Activated B cell treated with CpG ODN at 0.5 μM for 24 hours (primary cell): Measurements from ENCODE around the gene RAB4A. TPM values are rescaled to one million over a fixed set of nuclear protein-coding genes. Genes with fewer than 3 reads are reported as not detected.

ENCODE experiments used
- ATAC-seq: fragments of 200-7000 bp; cut with Tn5 transposase; one replicate; pipeline ENCODE4 v1.10.0; 2021; ENCODE audit warnings: low read depth, mild to moderate bottlenecking, moderate library complexity
- CTCF ChIA-PET: fragments of 350-600 bp; sonication (Branson Sonifier 250); formaldehyde crosslinking; loops from one replicate; lab custom pipeline; 2021; ENCODE audit warnings: antibody characterized with exemption; lab: Charles Lee
- POLR2A ChIA-PET: fragments of 350-600 bp; sonication (Branson Sonifier 250); formaldehyde crosslinking; loops from one replicate; lab custom pipeline; 2021; ENCODE audit warnings: antibody characterized with exemption; lab: Charles Lee
- DNase-seq: peaks from one replicate; pipeline ENCODE4 v3.0.0; 2022
- H3K27ac Mint-ChIP-seq: one replicate; pipeline ENCODE4 v1.8.0; 2020; ENCODE audit warnings: mixed read lengths
- H3K27me3 Mint-ChIP-seq: one replicate; pipeline ENCODE4 v1.8.0; 2021; ENCODE audit warnings: mixed read lengths
- H3K36me3 Mint-ChIP-seq: one replicate; pipeline ENCODE4 v1.8.0; 2021; ENCODE audit warnings: low read depth, mixed read lengths
- H3K4me1 Mint-ChIP-seq: one replicate; pipeline ENCODE4 v1.8.0; 2021; ENCODE audit warnings: mixed read lengths
- H3K4me3 Mint-ChIP-seq: one replicate; pipeline ENCODE4 v1.8.0; 2020; ENCODE audit warnings: mild to moderate bottlenecking, mixed read lengths
- H3K9me3 Mint-ChIP-seq: one replicate; pipeline ENCODE4 v1.8.0; 2020; ENCODE audit warnings: mixed read lengths
- intact Hi-C: fragments of 100-400 bp; cut with micrococcal nuclease; formaldehyde crosslinking; loops from one replicate; pipeline ENCODE4 v1.15.1; 2024
- total RNA-seq: library from RNA; stranded (reverse); gene quantifications from 2 replicates; pipeline ENCODE4 v1.2.3, GENCODE V29; 2022
- TF ChIP-seq, protein P1 (sequence below): fragments of 200-600 bp; IDR thresholded peaks from one replicate; pipeline ENCODE4 v1.8.0; 2022; ENCODE audit warnings: antibody characterized with exemption, mild to moderate bottlenecking

The RAB4A gene
- total RNA-seq, 1 donor from 2014 or later, result 42.3 TPM

- Mint-ChIP-seq H3K4me1 (peaks cover 8% of the 10 kb centered on the region), H3K27me3 (peaks cover 53% of the 10 kb centered on the region), H3K27ac (no peak overlapping the region), H3K9me3 (no peaks in the 10 kb centered on the region), H3K4me3 (no peak overlapping the region), H3K36me3 (no peaks in the 10 kb centered on the region)
- CTCF ChIA-PET, result interaction anchor here (1.1 to 7.2 kb wide), 4 partner anchors 538 to 729 kb away, joined by 4 to 67 read pairs (median 6); no protein-coding TSS in a partner anchor
- ATAC-seq, result no peak
- intact Hi-C loops, result loop anchor here (10.0 kb wide), 1 partner anchor 1745 kb away; no protein-coding TSS in a partner anchor
- no peak for DNase-seq
- POLR2A ChIA-PET, result no interaction called here
- TF ChIP-seq, protein P1, sequence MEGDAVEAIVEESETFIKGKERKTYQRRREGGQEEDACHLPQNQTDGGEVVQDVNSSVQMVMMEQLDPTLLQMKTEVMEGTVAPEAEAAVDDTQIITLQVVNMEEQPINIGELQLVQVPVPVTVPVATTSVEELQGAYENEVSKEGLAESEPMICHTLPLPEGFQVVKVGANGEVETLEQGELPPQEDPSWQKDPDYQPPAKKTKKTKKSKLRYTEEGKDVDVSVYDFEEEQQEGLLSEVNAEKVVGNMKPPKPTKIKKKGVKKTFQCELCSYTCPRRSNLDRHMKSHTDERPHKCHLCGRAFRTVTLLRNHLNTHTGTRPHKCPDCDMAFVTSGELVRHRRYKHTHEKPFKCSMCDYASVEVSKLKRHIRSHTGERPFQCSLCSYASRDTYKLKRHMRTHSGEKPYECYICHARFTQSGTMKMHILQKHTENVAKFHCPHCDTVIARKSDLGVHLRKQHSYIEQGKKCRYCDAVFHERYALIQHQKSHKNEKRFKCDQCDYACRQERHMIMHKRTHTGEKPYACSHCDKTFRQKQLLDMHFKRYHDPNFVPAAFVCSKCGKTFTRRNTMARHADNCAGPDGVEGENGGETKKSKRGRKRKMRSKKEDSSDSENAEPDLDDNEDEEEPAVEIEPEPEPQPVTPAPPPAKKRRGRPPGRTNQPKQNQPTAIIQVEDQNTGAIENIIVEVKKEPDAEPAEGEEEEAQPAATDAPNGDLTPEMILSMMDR, result no peak
These were observed 41.2 kb upstream of the RAB4A start for GRCh38 chr1:229229721-229230139.

DNA sequence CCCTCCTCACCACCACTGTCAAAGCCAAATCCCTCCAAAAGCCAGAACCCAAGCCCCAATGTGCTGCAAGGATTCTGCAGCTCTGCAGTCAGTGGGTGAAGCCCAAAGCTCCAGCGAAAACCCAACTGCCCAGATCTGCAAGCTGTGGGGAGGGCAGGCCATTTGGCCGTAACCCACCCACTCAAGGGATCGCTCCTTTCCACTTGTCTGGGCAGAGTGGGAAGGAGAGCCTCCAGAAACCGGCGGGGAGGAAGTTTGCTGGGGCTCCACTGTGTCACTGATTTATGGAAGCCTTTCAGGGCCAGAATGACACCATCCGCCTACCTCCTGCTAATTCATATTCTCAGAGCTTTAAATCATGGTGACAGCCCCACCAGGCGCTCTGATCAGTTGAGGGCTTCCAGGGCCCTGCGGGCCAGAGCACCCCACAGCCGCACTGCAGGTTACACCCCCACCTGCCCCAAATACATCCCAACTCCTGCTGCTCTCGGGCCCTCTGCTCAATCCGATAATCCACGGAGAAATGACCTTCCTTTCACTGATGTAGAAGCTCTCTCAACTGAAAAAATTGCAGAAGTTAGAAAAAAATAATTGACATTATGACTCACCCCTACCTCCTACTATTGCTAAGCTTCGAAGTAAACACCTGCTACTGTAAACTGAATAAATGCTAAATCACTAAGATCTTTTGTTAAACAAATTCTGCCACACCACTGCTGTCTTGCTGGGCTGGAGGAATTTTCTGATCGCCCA is 40.6 kb upstream of the RAB4A start:
- no peaks in the 10 kb centered on the region for H3K9me3 Mint-ChIP-seq
- TF ChIP-seq, protein P1, result no peak
- no peaks in the 10 kb centered on the region for H3K36me3 Mint-ChIP-seq
- H3K27me3 Mint-ChIP-seq, result peaks cover 56% of the 10 kb centered on the region
- no peak for DNase-seq
- no peak overlapping the region for H3K27ac Mint-ChIP-seq
- H3K4me3 Mint-ChIP-seq, result no peak overlapping the region
- intact Hi-C loops, result no loop called here
- ChIA-PET POLR2A (no interaction called here), CTCF (interaction anchor here (0.6 to 7.2 kb wide), 5 partner anchors 112 to 730 kb away, joined by 3 to 67 read pairs (median 4); no protein-coding TSS in a partner anchor)
- peaks cover 8% of the 10 kb centered on the region for H3K4me1 Mint-ChIP-seq
- ATAC-seq, result peak; percentile 56

DNA sequence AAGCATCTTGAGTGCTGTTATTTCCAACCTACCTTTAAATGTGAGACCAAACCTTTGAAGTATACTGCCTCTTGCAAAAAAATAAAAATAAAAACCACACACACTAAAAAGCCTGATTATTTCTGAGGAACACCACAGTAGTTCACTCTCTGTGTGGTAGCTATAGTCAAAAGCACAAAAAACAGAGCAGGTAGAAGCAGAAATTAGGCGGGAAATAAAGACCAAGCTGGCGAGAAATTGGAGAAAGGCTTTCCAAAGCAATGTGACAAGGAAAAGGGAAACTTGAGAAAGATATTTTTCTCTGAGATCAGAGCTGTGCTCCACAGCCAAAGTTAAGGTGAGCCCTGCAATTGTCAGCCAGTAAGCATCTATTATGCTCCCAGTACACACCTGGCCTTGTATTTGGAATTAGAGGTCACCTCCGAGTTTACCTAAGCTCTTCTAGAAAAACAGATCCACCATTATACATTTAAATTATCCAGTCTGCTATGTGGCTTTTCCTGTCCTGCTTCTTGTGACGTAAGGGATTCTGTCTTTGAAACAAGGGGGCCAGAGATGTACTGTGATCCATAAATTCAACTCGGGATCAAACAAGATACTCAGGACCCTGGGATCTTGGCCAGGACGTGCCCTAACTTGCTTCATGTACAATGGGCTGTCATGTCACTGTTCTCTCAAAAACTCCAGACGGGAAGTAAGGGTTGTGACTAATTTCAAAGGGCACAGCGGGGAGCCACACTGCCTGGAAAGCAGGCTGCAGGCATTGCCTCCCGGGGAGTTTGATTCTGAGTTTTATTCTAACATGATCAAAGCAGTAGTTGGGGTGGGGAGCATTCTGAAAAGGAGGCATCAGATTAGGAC is 39.8 kb upstream of the RAB4A start:
- ATAC-seq, result no peak
- Mint-ChIP-seq H3K36me3 (no peaks in the 10 kb centered on the region), H3K27ac (no peak overlapping the region), H3K9me3 (no peaks in the 10 kb centered on the region), H3K4me1 (peaks cover 8% of the 10 kb centered on the region), H3K27me3 (peaks cover 56% of the 10 kb centered on the region), H3K4me3 (no peak overlapping the region)
- CTCF ChIA-PET, result interaction anchor here (0.6 to 7.2 kb wide), 3 partner anchors 111 to 567 kb away, joined by 3 to 67 read pairs (median 3); no protein-coding TSS in a partner anchor
- POLR2A ChIA-PET, result no interaction called here
- DNase-seq, result no peak
- TF ChIP-seq, protein P1, result no peak
- intact Hi-C loops, result no loop called here

DNA sequence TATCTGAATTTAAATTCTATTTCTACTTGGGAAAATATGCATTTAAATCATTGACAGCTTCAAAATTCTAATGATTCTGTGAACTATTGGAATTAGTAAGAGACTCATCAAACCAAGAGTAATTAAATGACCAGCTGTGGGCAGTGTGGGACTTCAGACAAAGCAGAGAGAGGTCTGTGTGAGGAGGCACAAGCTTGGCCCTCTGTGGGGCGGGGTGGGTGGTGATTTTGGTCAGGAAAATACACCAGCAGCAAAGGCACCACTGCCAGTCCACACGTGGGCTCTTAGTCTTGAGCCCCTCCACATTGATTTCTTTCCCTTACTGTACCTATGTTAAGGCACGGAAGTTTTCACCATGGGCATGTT is 39.2 kb upstream of the RAB4A start:
- H3K27me3 Mint-ChIP-seq, result peaks cover 56% of the 10 kb centered on the region
- no peak for ATAC-seq

More for the DNA sequence above, 39.2 kb upstream of the RAB4A start:
- peaks cover 8% of the 10 kb centered on the region for H3K4me1 Mint-ChIP-seq
- H3K9me3 Mint-ChIP-seq, result no peaks in the 10 kb centered on the region
- CTCF ChIA-PET, result interaction anchor here (7.2 kb wide), 1 partner anchor 568 kb away, joined by 67 read pairs; no protein-coding TSS in a partner anchor
- no peak overlapping the region for H3K4me3 Mint-ChIP-seq
- TF ChIP-seq, protein P1, result no peak
- H3K36me3 Mint-ChIP-seq, result no peaks in the 10 kb centered on the region
- DNase-seq, result no peak
- no peak overlapping the region for H3K27ac Mint-ChIP-seq
- intact Hi-C loops, result no loop called here
- POLR2A ChIA-PET, result no interaction called here
